ENCODE data around the gene INHA.
A peak's percentile ranks its signal among the peaks of the same experiment; 100 is the strongest.

INHA gene

DNA sequence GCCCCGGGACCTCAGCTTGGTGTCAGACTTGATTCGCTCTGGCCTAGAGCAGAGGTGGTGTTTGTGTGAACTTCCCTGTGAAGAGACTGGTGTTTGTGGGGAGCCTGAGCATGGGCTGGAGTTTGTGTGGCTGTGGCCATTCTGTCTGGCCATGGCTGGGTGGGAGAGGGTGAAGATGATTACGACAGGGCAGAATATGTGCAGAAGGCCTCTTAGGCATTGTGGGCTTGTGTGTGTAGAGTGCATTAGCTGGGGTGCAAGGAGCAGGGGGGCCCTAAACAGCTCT lies 11.3 kb upstream of the INHA start:
- Histone ChIP-seq H3K9ac (ENCODE audit: low read depth, low read length) (no peak overlapping the region), H3K27ac (ENCODE audit: low read depth, low read length) (no peak overlapping the region), H3K4me1 (ENCODE audit: control insufficient read depth, insufficient read depth, low read length) (peaks cover 42% of the 10 kb centered on the region), H3K27me3 (ENCODE audit: control insufficient read depth, insufficient read depth, low read length) (no peaks in the 10 kb centered on the region), H3K36me3 (ENCODE audit: control insufficient read depth, insufficient read depth, low read length) (peaks cover 42% of the 10 kb centered on the region), H3K9me3 (ENCODE audit: control insufficient read depth, insufficient read depth, low read length) (no peaks in the 10 kb centered on the region), H3K4me3 (ENCODE audit: low read depth, low read length) (no peak overlapping the region)

DNA sequence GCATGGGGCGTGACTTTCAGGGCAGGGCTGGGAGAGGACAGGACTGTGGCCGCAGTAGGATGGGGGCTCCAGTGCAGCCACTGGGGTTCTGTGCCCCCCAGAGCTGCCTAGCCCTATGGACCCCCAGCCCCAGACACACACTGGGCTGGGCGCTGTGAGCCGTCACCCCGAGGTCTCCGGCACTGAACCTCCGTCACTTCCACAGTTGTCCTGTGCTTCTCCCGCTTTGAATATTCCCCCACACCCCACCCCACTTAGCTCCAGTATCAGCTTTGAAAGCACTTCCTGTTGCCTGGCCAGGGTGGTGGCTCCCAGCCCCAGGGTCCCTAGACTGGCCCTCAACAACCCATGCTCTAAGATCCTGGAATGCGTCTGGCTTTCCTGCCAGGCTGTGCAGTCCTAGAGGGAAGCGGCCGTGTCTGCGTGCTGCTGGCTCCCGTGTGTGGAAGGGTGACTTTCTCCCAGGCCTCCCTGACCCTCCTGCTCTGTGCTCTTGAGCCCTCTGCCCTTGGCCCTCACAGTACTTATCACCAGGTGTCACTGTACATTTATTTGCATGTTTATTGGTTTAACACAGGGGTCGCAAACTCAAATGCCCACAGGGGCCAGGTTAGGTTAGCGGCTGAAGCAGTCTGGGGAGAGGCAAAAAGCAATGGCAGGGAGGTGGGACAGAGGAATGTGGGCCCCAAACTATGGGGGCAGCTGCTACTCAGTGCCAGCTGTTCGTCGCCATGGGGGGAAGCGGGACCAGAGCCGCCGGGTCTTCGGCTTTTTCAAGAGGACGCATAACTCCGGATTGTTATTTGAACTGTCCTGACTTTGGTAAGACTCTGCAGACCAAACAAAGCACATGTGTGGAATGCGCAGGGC lies 10.7 kb upstream of the INHA start:
- Histone ChIP-seq H3K4me3 (ENCODE audit: low read depth, low read length) (no peak overlapping the region), H3K9me3 (ENCODE audit: control insufficient read depth, insufficient read depth, low read length) (no peaks in the 10 kb centered on the region), H3K36me3 (ENCODE audit: control insufficient read depth, insufficient read depth, low read length) (peaks cover 37% of the 10 kb centered on the region), H3K27me3 (ENCODE audit: control insufficient read depth, insufficient read depth, low read length) (no peaks in the 10 kb centered on the region), H3K9ac (ENCODE audit: low read depth, low read length) (no peak overlapping the region), H3K4me1 (ENCODE audit: control insufficient read depth, insufficient read depth, low read length) (peaks cover 48% of the 10 kb centered on the region), H3K27ac (ENCODE audit: low read depth, low read length) (peak overlapping the region; percentile 37)

DNA sequence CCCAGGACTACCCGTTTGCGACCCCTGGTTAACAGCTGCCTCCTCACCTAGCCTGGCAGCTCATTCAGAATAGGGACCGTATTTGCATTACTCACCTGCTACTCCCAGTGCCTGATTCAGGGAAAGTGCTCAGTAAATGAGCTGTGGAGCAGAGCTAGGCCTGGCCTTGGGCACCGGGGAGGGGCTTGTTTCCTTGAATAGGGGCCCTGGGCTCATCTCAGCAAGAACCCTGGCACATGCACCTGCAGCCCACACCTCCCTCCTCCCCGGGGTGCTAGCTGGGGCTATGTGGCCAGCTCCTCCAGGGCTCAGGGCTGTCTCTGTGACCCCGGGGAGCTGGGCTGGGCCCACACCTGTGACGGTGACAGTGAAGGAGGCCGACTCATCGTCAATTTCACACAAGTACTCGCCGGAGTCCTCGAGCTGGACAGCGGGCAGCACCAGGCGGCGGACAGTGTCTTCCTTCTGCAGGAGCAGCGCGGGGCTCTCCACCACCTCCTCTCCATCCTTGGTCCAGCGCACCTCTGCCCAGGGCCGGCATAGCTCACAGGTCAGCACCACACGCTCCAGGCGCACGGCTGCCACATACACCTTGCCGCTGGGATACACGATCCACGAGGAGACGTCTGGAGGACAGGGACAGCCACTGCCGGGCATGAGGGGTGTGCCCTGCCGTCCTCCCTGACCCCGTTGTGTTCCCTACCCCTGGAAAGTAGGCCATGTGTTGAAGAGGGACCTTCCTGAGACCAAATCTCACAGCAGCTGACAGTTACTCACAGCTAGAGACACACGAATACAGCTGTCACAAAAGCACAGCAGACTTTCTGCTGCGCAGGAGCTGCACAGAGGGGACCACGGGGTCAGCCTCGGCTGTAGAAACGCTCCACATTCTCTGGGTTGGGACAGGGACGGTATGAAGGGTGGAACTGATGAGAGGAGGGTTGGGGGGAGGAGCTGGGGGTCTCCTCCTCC lies 9.8 kb upstream of the INHA start:
- peak overlapping the region; percentile 37 for H3K27ac ChIP-seq (ENCODE audit: low read depth, low read length)

DNA sequence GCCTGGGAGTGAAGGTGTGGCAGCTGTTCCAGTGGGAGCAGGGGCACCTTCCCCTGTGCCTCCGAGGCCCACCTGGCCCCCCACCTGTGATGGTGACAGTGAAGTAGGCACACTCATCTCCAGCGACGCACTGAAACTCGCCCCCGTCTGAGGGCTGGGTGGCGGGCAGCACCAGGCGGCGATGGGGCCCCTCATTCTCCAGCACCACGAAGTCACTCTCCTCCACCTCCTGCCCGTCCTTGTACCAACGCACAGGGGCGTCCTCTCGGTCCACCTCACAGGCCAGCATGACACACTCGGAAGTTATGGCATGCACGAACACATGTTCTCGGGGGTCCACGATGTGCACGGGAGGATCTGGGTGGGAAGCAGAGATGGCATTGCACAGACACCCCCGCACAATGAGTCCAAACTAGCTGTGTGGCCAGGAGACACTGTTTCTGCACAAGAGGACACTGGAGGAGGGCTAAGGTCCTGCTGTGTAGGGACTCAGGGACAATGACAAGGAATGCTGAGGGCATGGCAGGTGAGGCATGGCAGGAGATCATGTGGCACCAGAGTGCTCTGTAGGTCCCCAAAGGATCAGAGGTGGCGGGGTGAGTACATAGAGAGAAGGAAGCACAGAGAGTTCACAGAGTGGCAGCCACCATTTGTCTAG lies 8.7 kb upstream of the INHA start:
- Histone ChIP-seq H3K36me3 (ENCODE audit: control insufficient read depth, insufficient read depth, low read length) (peaks cover 34% of the 10 kb centered on the region), H3K27me3 (ENCODE audit: control insufficient read depth, insufficient read depth, low read length) (no peaks in the 10 kb centered on the region), H3K4me3 (ENCODE audit: low read depth, low read length) (no peak overlapping the region), H3K4me1 (ENCODE audit: control insufficient read depth, insufficient read depth, low read length) (peaks cover 51% of the 10 kb centered on the region), H3K9ac (ENCODE audit: low read depth, low read length) (no peak overlapping the region), H3K27ac (ENCODE audit: low read depth, low read length) (no peak overlapping the region), H3K9me3 (ENCODE audit: control insufficient read depth, insufficient read depth, low read length) (no peaks in the 10 kb centered on the region)

More for the DNA sequence above, 9.8 kb upstream of the INHA start:
- H3K9me3 ChIP-seq (ENCODE audit: control insufficient read depth, insufficient read depth, low read length), result no peaks in the 10 kb centered on the region
- H3K27me3 ChIP-seq (ENCODE audit: control insufficient read depth, insufficient read depth, low read length), result no peaks in the 10 kb centered on the region
- H3K36me3 ChIP-seq (ENCODE audit: control insufficient read depth, insufficient read depth, low read length), result peaks cover 34% of the 10 kb centered on the region
- H3K4me3 ChIP-seq (ENCODE audit: low read depth, low read length), result no peak overlapping the region
- no peak overlapping the region for H3K9ac ChIP-seq (ENCODE audit: low read depth, low read length)
- H3K4me1 ChIP-seq (ENCODE audit: control insufficient read depth, insufficient read depth, low read length), result peaks cover 51% of the 10 kb centered on the region

DNA sequence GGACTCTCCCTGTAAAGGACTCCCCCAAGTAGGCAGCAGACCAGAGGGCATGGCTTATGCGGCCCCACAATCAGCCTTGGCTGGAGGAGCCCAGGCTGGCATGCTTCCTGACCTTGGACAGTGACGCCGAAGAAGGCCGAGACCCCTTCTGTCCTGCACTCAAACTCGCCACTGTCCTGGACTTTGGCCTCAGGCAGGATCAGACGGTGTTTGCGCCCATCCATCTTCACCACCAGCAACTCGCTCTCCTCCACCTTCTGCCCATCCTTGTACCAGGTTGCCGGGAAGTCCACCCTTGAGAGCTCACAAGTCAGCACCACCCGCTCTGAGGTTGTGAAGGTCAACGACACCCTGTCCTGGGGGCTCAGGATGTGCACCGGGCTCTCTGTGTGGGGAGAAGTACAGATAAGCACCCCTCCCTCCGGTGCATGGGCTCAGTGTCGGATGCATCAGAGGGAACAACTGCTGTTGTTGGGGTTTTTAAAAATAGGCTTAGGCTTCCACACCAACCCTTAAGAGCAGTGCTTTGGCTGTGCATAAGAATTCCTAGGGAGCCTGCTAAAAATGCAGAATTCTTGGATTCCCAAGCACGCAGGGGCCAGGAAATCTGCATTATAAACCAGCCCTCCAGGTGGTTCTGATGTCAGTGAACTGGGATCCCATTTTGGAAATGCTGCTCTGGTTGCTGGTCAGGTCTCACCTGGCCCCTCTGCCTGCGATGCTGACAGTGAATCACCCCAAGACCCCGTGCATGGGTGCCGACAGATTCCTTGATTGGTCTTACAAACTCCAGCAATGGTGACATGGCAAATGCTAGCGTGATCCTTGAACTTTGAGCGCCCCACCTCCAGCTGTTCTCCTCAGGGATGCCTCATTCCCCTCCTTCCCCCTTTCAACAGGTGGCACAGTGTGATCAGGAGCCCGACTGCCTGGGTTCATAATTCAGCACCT lies 6.7 kb upstream of the INHA start:
- peaks cover 6% of the 10 kb centered on the region; the same call in 1 of the 2 replicates for H3K27me3 ChIP-seq (ENCODE audit: control insufficient read depth, insufficient read depth, low read length)

DNA sequence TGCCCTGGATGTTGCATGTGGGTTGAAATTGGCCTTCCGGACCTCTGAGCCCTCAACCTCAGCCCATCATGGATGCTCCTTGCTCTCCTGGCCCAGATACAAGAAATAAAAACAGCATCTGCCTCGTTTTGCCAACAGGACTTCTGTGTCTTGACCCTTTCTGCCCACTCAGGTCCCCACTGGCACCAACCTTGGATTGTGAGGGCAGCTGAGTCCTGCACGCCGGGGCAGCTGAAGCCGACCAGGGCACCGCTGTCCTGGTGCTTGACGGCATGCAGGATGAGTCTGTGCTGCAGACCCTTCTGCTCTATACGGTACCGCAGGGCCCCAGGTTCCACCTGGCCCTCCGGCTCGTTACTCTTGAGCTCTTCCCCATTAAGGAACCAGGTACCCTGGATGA lies 5.5 kb upstream of the INHA start:
- Histone ChIP-seq H3K9ac (ENCODE audit: low read depth, low read length) (no peak overlapping the region; the same call in 1 of the 2 replicates), H3K36me3 (ENCODE audit: control insufficient read depth, insufficient read depth, low read length) (peaks cover 36% of the 10 kb centered on the region), H3K27me3 (ENCODE audit: control insufficient read depth, insufficient read depth, low read length) (peaks cover 6% of the 10 kb centered on the region; the same call in 1 of the 2 replicates), H3K4me1 (ENCODE audit: control insufficient read depth, insufficient read depth, low read length) (peaks cover 38% of the 10 kb centered on the region), H3K27ac (ENCODE audit: low read depth, low read length) (no peak overlapping the region), H3K9me3 (ENCODE audit: control insufficient read depth, insufficient read depth, low read length) (no peaks in the 10 kb centered on the region), H3K4me3 (ENCODE audit: low read depth, low read length) (no peak overlapping the region)

More for the DNA sequence above, 6.7 kb upstream of the INHA start:
- peaks cover 47% of the 10 kb centered on the region for H3K4me1 ChIP-seq (ENCODE audit: control insufficient read depth, insufficient read depth, low read length)
- H3K36me3 ChIP-seq (ENCODE audit: control insufficient read depth, insufficient read depth, low read length), result peaks cover 39% of the 10 kb centered on the region
- H3K9me3 ChIP-seq (ENCODE audit: control insufficient read depth, insufficient read depth, low read length), result no peaks in the 10 kb centered on the region
- peak overlapping the region; percentile 33 for H3K4me3 ChIP-seq (ENCODE audit: low read depth, low read length)
- peak overlapping the region; percentile 63 for H3K9ac ChIP-seq (ENCODE audit: low read depth, low read length)
- peak overlapping the region; percentile 93 for H3K27ac ChIP-seq (ENCODE audit: low read depth, low read length)

DNA sequence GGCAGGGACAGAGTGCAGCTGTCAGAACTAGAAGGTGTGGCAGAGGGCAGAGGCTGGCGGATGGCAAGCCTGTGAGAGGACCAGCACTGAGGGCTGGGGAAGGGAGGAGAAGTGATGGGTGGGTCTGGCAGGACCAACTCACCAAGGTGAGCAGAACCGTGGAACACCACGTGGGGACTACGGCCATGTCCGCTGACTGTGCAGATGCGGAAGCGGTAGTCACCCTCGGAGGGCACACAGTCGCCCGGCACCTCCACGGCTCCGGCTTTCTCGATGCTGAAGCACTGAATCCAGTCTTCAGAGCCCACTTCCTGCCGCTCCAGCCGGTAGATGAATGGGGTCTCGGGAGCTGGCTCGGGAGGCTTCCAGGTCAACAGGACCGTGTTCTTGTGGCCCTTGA lies 5.0 kb upstream of the INHA start:
- Histone ChIP-seq H3K4me3 (ENCODE audit: low read depth, low read length) (no peak overlapping the region), H3K36me3 (ENCODE audit: control insufficient read depth, insufficient read depth, low read length) (peaks cover 36% of the 10 kb centered on the region), H3K4me1 (ENCODE audit: control insufficient read depth, insufficient read depth, low read length) (peaks cover 36% of the 10 kb centered on the region), H3K9me3 (ENCODE audit: control insufficient read depth, insufficient read depth, low read length) (no peaks in the 10 kb centered on the region), H3K9ac (ENCODE audit: low read depth, low read length) (no peak overlapping the region), H3K27me3 (ENCODE audit: control insufficient read depth, insufficient read depth, low read length) (peaks cover 6% of the 10 kb centered on the region; the same call in 1 of the 2 replicates), H3K27ac (ENCODE audit: low read depth, low read length) (no peak overlapping the region)

DNA sequence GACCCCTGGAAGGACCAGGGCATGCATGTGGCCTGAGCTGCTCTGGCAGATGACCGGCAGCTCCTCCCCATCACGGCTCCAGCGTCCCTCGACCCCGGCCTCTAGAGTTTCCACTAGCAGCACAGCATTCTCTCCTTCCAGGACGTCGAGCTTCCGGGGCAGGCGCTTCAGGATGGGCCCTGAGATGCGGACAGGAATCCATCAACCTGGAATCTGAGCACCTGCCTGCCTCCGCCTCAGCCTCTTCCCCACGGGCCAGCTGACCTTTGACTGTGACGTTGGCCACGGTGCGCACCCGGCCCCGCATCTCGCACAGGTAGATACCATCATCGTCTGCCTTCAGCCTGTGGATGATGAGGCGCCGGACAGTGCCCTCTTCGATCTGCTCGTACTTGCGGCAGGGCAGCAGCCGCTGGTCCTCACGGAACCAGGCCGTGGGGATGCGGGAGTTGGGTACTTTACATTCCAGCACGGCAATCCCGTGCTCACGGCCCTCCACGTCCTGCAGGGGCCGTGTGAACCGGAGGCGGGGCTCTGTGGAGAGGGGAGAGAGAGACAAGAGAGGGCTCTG lies 4.2 kb upstream of the INHA start:
- no peaks in the 10 kb centered on the region for H3K9me3 ChIP-seq (ENCODE audit: control insufficient read depth, insufficient read depth, low read length)
- peaks cover 30% of the 10 kb centered on the region for H3K4me1 ChIP-seq (ENCODE audit: control insufficient read depth, insufficient read depth, low read length)
- no peak overlapping the region for H3K27ac ChIP-seq (ENCODE audit: low read depth, low read length)
- peaks cover 29% of the 10 kb centered on the region for H3K36me3 ChIP-seq (ENCODE audit: control insufficient read depth, insufficient read depth, low read length)
- no peak overlapping the region for H3K4me3 ChIP-seq (ENCODE audit: low read depth, low read length)
- H3K27me3 ChIP-seq (ENCODE audit: control insufficient read depth, insufficient read depth, low read length), result peaks cover 6% of the 10 kb centered on the region; the same call in 1 of the 2 replicates
- no peak overlapping the region for H3K9ac ChIP-seq (ENCODE audit: low read depth, low read length)

DNA sequence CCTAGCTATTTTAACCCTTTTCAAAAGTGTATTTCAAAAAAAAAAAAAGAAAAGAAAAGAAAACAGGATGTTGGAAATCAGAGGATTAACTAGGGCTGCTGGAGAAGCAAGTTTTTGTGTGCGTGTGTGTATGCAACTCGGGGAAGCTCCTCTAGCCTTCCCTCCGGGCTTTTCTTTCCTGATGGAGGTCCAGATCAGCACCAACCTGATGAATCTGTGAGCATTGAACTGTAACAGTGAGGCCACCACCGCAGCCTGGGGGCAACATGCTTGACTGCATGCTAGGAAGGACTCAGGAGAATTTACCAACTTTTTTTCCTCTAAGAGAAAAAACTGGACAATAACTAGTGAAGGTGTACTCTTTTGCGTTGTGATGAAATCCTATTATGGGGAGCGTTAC lies 3.1 kb upstream of the INHA start:
- no peak overlapping the region for H3K27ac ChIP-seq (ENCODE audit: low read depth, low read length)
- peaks cover 17% of the 10 kb centered on the region for H3K36me3 ChIP-seq (ENCODE audit: control insufficient read depth, insufficient read depth, low read length)
- no peaks in the 10 kb centered on the region for H3K9me3 ChIP-seq (ENCODE audit: control insufficient read depth, insufficient read depth, low read length)
- H3K4me1 ChIP-seq (ENCODE audit: control insufficient read depth, insufficient read depth, low read length), result peaks cover 30% of the 10 kb centered on the region
- peaks cover 6% of the 10 kb centered on the region; the same call in 1 of the 2 replicates for H3K27me3 ChIP-seq (ENCODE audit: control insufficient read depth, insufficient read depth, low read length)
- H3K4me3 ChIP-seq (ENCODE audit: low read depth, low read length), result no peak overlapping the region
- no peak overlapping the region for H3K9ac ChIP-seq (ENCODE audit: low read depth, low read length)

Measured in HUES48 (cell line).